WTC11 (cell line): ENCODE data around the gene SIKE1. TPM values are rescaled to one million over a fixed set of nuclear protein-coding genes. Genes with fewer than 3 reads are reported as not detected.

Experiments used
- ATAC-seq: fragments of 200-7000 bp; cut with Tn5 transposase; 2 replicates; pipeline ENCODE4 v1.10.0; 2021; ENCODE audit warnings: mild to moderate bottlenecking, moderate library complexity
- CTCF ChIA-PET: fragments of 300-600 bp; sonication (Branson Sonifier 250); formaldehyde crosslinking; loops from one replicate; lab custom pipeline; 2021; ENCODE audit warnings: antibody characterized with exemption; lab: Charles Lee
- POLR2A ChIA-PET: fragments of 350-600 bp; sonication (Branson Sonifier 250); formaldehyde crosslinking; loops from one replicate; lab custom pipeline; 2021; ENCODE audit warnings: antibody characterized with exemption; lab: Charles Lee
- DNase-seq: peaks from one replicate; pipeline ENCODE4 v3.0.0; 2021; ENCODE audit warnings: low spot score
- H3K27ac Mint-ChIP-seq: 2 replicates; pipeline ENCODE4 v1.8.0; 2021; ENCODE audit warnings: mixed read lengths
- H3K27me3 Mint-ChIP-seq: 2 replicates; pipeline ENCODE4 v1.8.0; 2021; ENCODE audit warnings: low read depth, mild to moderate bottlenecking, moderate library complexity, mixed read lengths
- H3K36me3 Mint-ChIP-seq: 2 replicates; pipeline ENCODE4 v1.8.0; 2021; ENCODE audit warnings: mixed read lengths
- H3K4me1 Mint-ChIP-seq: 2 replicates; pipeline ENCODE4 v1.8.0; 2022; ENCODE audit warnings: mixed read lengths
- H3K4me3 Mint-ChIP-seq: 2 replicates; pipeline ENCODE4 v1.8.0; 2021; ENCODE audit warnings: mild to moderate bottlenecking, moderate library complexity, mixed read lengths
- H3K9me3 Mint-ChIP-seq: 2 replicates; pipeline ENCODE4 v1.8.0; 2021; ENCODE audit warnings: mixed read lengths
- IRF2 ChIP-seq: sonication (generic); formaldehyde crosslinking; IDR thresholded peaks from 2 replicates; pipeline ENCODE4 v1.8.0; 2022; ENCODE audit warnings: low read depth, missing genetic modification reagents, borderline replicate concordance
- KAT7 ChIP-seq: sonication (generic); formaldehyde crosslinking; IDR thresholded peaks from 2 replicates; pipeline ENCODE4 v1.8.1; 2023; ENCODE audit warnings: missing genetic modification reagents, mild to moderate bottlenecking, borderline replicate concordance
- MYBL2 ChIP-seq: sonication (generic); formaldehyde crosslinking; IDR thresholded peaks from 2 replicates; pipeline ENCODE4 v1.8.1; 2023; ENCODE audit warnings: mild to moderate bottlenecking, moderate library complexity, missing genetic modification reagents
- NR1H2 ChIP-seq: sonication (generic); formaldehyde crosslinking; IDR thresholded peaks from 2 replicates; pipeline ENCODE4 v1.9.0; 2021; ENCODE audit warnings: mild to moderate bottlenecking, moderate library complexity, missing genetic modification reagents
- PRRX2 ChIP-seq: fragments of 250-450 bp; sonication (Bioruptor Pico); IDR thresholded peaks from 2 replicates; pipeline ENCODE4 v1.8.0; 2021; ENCODE audit warnings: mild to moderate bottlenecking
- ZNF219 ChIP-seq: sonication (generic); formaldehyde crosslinking; IDR thresholded peaks from 2 replicates; pipeline ENCODE4 v1.8.0; 2023; ENCODE audit warnings: missing genetic modification reagents, mild to moderate bottlenecking, borderline replicate concordance
- ZNF232 ChIP-seq: sonication (generic); formaldehyde crosslinking; IDR thresholded peaks from 2 replicates; pipeline ENCODE4 v1.8.0; 2022; ENCODE audit warnings: mild to moderate bottlenecking, missing genetic modification reagents
- total RNA-seq: library from RNA; stranded (reverse); gene quantifications from 3 replicates; pipeline ENCODE4 v1.2.3, GENCODE V29; 2021
- TF ChIP-seq, protein P1 (sequence below): sonication (generic); formaldehyde crosslinking; IDR thresholded peaks from 2 replicates; pipeline ENCODE4 v1.8.1; 2022; ENCODE audit warnings: mild to moderate bottlenecking, moderate library complexity, missing genetic modification reagents
- TF ChIP-seq, protein P2 (sequence below): sonication (generic); formaldehyde crosslinking; IDR thresholded peaks from 2 replicates; pipeline ENCODE4 v1.8.1; 2023; ENCODE audit warnings: mild to moderate bottlenecking, missing genetic modification reagents

Gene SIKE1
- total RNA-seq, 1 experiment from 2014 or later, result 68.7 TPM

GRCh38 chr1:114723457-114723856 is 57.0 kb downstream of the SIKE1 start (continued):
- no peak for TF ChIP-seq ZNF219 (CRISPR knock-in tag)
- TF ChIP-seq, all 79 proteins: peak for 0

DNA sequence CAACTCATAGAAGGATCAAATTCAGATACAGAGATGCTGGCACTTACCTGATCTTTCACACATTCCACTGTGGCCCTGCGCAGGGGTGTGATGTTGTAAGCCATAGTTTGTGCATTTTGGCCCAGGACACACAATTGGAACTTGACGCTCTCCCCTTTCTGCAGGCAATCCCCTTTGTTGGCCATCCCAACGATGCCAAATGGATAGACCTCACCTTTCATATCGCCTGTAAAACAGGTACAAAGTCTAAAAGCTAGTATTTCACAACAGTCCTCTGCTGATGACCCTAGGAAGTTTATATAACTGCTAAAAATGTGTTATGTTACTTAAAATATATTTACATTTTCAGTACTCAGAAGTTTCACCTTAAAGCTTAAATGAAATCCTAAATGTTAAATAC is 60.0 kb downstream of the SIKE1 start:
- H3K4me3 Mint-ChIP-seq, result no peak overlapping the region
- peaks cover 67% of the 10 kb centered on the region for H3K36me3 Mint-ChIP-seq
- no peaks in the 10 kb centered on the region for H3K9me3 Mint-ChIP-seq
- ChIA-PET CTCF (no interaction called here), POLR2A (interaction anchor here (1.1 kb wide), 1 partner anchor 37 kb away, joined by 3 read pairs; no protein-coding TSS in a partner anchor)
- ATAC-seq, result no peak
- TF ChIP-seq MYBL2 (CRISPR knock-in tag), result no peak
- no peak for TF ChIP-seq KAT7 (CRISPR knock-in tag)
- no peak for TF ChIP-seq NR1H2 (CRISPR knock-in tag)
- TF ChIP-seq, protein P1, sequence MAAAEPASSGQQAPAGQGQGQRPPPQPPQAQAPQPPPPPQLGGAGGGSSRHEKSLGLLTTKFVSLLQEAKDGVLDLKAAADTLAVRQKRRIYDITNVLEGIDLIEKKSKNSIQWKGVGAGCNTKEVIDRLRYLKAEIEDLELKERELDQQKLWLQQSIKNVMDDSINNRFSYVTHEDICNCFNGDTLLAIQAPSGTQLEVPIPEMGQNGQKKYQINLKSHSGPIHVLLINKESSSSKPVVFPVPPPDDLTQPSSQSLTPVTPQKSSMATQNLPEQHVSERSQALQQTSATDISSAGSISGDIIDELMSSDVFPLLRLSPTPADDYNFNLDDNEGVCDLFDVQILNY (CRISPR knock-in tag), result no peak
- TF ChIP-seq ZNF232, result no peak
- TF ChIP-seq PRRX2 (CRISPR knock-in tag), result no peak
- TF ChIP-seq IRF2 (CRISPR knock-in tag), result no peak
- TF ChIP-seq, protein P2, sequence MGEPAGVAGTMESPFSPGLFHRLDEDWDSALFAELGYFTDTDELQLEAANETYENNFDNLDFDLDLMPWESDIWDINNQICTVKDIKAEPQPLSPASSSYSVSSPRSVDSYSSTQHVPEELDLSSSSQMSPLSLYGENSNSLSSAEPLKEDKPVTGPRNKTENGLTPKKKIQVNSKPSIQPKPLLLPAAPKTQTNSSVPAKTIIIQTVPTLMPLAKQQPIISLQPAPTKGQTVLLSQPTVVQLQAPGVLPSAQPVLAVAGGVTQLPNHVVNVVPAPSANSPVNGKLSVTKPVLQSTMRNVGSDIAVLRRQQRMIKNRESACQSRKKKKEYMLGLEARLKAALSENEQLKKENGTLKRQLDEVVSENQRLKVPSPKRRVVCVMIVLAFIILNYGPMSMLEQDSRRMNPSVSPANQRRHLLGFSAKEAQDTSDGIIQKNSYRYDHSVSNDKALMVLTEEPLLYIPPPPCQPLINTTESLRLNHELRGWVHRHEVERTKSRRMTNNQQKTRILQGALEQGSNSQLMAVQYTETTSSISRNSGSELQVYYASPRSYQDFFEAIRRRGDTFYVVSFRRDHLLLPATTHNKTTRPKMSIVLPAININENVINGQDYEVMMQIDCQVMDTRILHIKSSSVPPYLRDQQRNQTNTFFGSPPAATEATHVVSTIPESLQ (CRISPR knock-in tag), result no peak
- no peak overlapping the region for H3K27ac Mint-ChIP-seq
- DNase-seq, result no peak
- no peaks in the 10 kb centered on the region for H3K27me3 Mint-ChIP-seq
- H3K4me1 Mint-ChIP-seq, result peaks cover 9% of the 10 kb centered on the region

Other genes starting within 250 kb of the SIKE1 start
- 39.0 to 43.3 TPM (median 42.7 TPM) in 3 replicates for gene BCAS2, start 199.1 kb downstream of the SIKE1 start, total RNA-seq
- 2.6 to 2.9 TPM (median 2.8 TPM) in 3 replicates for gene DENND2C, start 110.6 kb downstream of the SIKE1 start, total RNA-seq
- gene AMPD1, start 85.1 kb downstream of the SIKE1 start, total RNA-seq, result not detected in 3 replicates
- gene NRAS, start 63.9 kb downstream of the SIKE1 start, total RNA-seq, result 53.5 to 63.4 TPM (median 59.0 TPM) in 3 replicates
- gene CSDE1, start 22.7 kb downstream of the SIKE1 start, total RNA-seq, result 587 to 595 TPM (median 591 TPM) in 3 replicates
- gene SYCP1, start 74.2 kb upstream of the SIKE1 start, total RNA-seq, result 0.34 TPM in 1 of 3 replicates, not detected in the others
- not detected in 3 replicates for gene TSHB, start 249.1 kb upstream of the SIKE1 start, total RNA-seq